K562 (cell line): ENCODE results near the gene PRKCB. TPM values are rescaled to one million over a fixed set of nuclear protein-coding genes. Genes with fewer than 3 reads are reported as not detected.

Experiments used
- CC2D1A ChIP-seq: fragments of 450-650 bp; IDR thresholded peaks from 2 replicates; pipeline ENCODE4 v1.6.1; 2017; ENCODE audit warnings: mild to moderate bottlenecking
- CHCHD3 ChIP-seq: fragments of 250-450 bp; sonication (Bioruptor Pico); IDR thresholded peaks from 2 replicates; pipeline ENCODE4 v2.1.2; 2022; ENCODE audit warnings: mild to moderate bottlenecking
- EGR1 ChIP-seq: fragments of 450-650 bp; conservative IDR thresholded peaks from 2 replicates; pipeline ENCODE4 v1.6.1; 2017; ENCODE audit warnings: mild to moderate bottlenecking
- EP300 ChIP-seq: IDR thresholded peaks from 2 replicates; pipeline ENCODE4 v1.6.1; 2012; ENCODE audit warnings: low read length, improper control_type of control experiment
- GTF2E2 ChIP-seq: fragments of 200-800 bp; sonication (Bioruptor generic); IDR thresholded peaks from 2 replicates; pipeline ENCODE4 v1.6.1; 2016; ENCODE audit warnings: missing genetic modification characterization, missing compliant biosample characterization
- KHSRP ChIP-seq: fragments of 450-650 bp; IDR thresholded peaks from 2 replicates; pipeline ENCODE4 v1.6.1; 2017
- NUFIP1 ChIP-seq: fragments of 450-650 bp; IDR thresholded peaks from 2 replicates; pipeline ENCODE4 v1.6.1; 2018; ENCODE audit not compliant: partially characterized antibody
- SMARCA5 ChIP-seq: fragments of 450-650 bp; IDR thresholded peaks from 2 replicates; pipeline ENCODE4 v1.6.1; 2016
- SNIP1 ChIP-seq: fragments of 450-650 bp; IDR thresholded peaks from 2 replicates; pipeline ENCODE4 v1.7.1; 2017; ENCODE audit warnings: low read depth, mild to moderate bottlenecking
- TBP ChIP-seq: optimal IDR thresholded peaks from 2 replicates; pipeline ENCODE3; 2011; ENCODE audit warnings: low read depth, low read length, improper control_type of control experiment
- ZBED1 ChIP-seq: IDR thresholded peaks from 2 replicates; pipeline ENCODE4 v1.6.1; 2014
- ZBTB8A ChIP-seq: fragments of 450-650 bp; IDR thresholded peaks from 2 replicates; pipeline ENCODE4 v1.6.1; 2018; ENCODE audit warnings: mild to moderate bottlenecking, moderate library complexity; ENCODE audit not compliant: partially characterized antibody
- ZNF41 ChIP-seq: fragments of 250-450 bp; sonication (Bioruptor Pico); conservative IDR thresholded peaks from 2 replicates; pipeline ENCODE4 v1.4.0; 2020; ENCODE audit warnings: mild to moderate bottlenecking
- polyA plus RNA-seq, 8 experiments: library from polyadenylated mRNA; depleted of rRNA in 4 of 8; stranded (reverse) in 5 of 8; unstranded in 3 of 8; fragments of >200 nt; fragmentation: Nextera tagmentation in 2 of 8; fragmentation: Illumina TruSeq in 1 of 8; extraction: Ambion mirVana in 2 of 8; extraction: Trizol in 1 of 8; gene quantifications; 2 replicates each; pipeline versions ENCODE4 v1.2.1 to v1.2.3, GENCODE V29; 2011 to 2014; ENCODE audit warnings: inconsistent platforms in 1 of 8, missing spikeins in 1 of 8
- total RNA-seq, 7 experiments: library from RNA; depleted of rRNA in 6 of 7; stranded (reverse); fragments of >200 nt in 6 of 7; fragmentation: Illumina TruSeq in 2 of 7; extraction: Trizol in 2 of 7; gene quantifications; 2 replicates each; pipeline versions ENCODE4 v1.2.1 to v1.2.3, GENCODE V29; 2011 to 2021; ENCODE audit warnings: low replicate concordance in 1 of 7
- TF ChIP-seq, protein P1 (sequence below): fragments of 200-800 bp; sonication (Bioruptor generic); IDR thresholded peaks from 2 replicates; pipeline ENCODE4 v1.6.1; 2016; ENCODE audit warnings: missing genetic modification characterization, missing compliant biosample characterization
- TF ChIP-seq, protein P2 (sequence below): fragments of 450-650 bp; formaldehyde crosslinking; IDR thresholded peaks from 2 replicates; pipeline ENCODE4 v1.4.0; 2020; ENCODE audit warnings: mild to moderate bottlenecking
- TF ChIP-seq, protein P3 (sequence below): fragments of 450-650 bp; IDR thresholded peaks from 2 replicates; pipeline ENCODE4 v1.6.1; 2016; ENCODE audit warnings: borderline replicate concordance
- TF ChIP-seq, protein P4 (sequence below): fragments of 450-650 bp; IDR thresholded peaks from 2 replicates; pipeline ENCODE4 v1.6.1; 2016
- TF ChIP-seq, protein P5 (sequence below), 2 experiments: fragments of 450-650 bp; IDR thresholded peaks; 2 replicates each; pipeline ENCODE4 v1.6.1; 2016

PRKCB gene
- total and polyA plus RNA-seq, 9 of the 15 experiments (the other 6 are each of a cell fraction or from before 2014, with no cell fraction given): 49.9 to 276 (median 148) TPM

DNA sequence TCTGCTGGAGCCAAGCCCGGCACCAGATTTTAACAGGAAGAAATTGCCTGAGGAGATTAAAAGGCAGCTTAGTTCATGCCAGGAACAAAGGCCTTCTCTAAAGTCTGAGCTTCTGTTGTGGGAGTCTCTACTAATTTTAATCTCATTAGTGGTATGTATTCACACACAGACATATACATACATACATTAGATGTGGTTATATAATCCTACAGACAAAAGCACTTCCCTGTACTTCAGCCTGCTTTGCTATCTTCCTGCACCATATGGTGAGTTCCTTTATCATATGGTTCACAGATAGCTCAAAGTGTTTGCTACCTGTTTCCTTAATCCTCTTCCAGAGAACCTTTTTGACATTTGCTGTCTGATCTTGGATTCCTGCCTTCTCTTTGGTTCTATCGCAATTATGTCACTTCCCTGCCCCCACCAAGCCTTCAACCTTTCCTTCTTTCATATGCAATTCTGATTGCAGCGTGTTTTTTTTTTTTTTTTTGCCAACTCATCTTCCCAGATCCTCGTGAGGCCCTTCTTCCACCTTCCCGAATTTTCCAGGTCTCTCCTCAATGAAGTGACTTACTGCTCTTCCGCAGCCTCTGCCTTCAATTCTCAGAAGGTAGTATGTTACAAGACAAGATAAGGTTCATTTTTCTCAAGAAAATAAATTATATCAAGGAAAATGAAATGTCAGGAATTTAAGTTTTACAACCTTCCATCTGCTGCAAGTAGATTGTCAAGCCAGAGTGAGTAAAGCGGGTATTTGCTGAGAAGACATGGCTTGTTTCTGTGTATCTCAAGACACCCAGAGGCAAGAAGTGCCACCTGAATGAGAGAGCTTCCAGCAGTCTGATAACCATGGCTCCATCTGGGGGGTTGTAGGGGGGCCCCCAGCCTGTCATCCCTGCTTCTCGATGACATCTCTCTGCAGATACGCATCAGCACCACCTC is 300.1 kb downstream of the PRKCB start (continued):
- TF ChIP-seq, protein P1, sequence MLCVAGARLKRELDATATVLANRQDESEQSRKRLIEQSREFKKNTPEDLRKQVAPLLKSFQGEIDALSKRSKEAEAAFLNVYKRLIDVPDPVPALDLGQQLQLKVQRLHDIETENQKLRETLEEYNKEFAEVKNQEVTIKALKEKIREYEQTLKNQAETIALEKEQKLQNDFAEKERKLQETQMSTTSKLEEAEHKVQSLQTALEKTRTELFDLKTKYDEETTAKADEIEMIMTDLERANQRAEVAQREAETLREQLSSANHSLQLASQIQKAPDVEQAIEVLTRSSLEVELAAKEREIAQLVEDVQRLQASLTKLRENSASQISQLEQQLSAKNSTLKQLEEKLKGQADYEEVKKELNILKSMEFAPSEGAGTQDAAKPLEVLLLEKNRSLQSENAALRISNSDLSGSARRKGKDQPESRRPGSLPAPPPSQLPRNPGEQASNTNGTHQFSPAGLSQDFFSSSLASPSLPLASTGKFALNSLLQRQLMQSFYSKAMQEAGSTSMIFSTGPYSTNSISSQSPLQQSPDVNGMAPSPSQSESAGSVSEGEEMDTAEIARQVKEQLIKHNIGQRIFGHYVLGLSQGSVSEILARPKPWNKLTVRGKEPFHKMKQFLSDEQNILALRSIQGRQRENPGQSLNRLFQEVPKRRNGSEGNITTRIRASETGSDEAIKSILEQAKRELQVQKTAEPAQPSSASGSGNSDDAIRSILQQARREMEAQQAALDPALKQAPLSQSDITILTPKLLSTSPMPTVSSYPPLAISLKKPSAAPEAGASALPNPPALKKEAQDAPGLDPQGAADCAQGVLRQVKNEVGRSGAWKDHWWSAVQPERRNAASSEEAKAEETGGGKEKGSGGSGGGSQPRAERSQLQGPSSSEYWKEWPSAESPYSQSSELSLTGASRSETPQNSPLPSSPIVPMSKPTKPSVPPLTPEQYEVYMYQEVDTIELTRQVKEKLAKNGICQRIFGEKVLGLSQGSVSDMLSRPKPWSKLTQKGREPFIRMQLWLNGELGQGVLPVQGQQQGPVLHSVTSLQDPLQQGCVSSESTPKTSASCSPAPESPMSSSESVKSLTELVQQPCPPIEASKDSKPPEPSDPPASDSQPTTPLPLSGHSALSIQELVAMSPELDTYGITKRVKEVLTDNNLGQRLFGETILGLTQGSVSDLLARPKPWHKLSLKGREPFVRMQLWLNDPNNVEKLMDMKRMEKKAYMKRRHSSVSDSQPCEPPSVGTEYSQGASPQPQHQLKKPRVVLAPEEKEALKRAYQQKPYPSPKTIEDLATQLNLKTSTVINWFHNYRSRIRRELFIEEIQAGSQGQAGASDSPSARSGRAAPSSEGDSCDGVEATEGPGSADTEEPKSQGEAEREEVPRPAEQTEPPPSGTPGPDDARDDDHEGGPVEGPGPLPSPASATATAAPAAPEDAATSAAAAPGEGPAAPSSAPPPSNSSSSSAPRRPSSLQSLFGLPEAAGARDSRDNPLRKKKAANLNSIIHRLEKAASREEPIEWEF (CRISPR knock-in tag): no peak
- TF ChIP-seq EGR1 (no peak), EP300 (peak; percentile 94), ZBED1 (0 out of 2 replicates have a peak, but pooled peaks have one; percentile 55), KHSRP (peak; percentile 87), CHCHD3 (no peak), TBP (no peak), CC2D1A (peak; percentile 99), ZNF41 (CRISPR knock-in tag) (no peak), ZBTB8A (no peak), SMARCA5 (no peak), NUFIP1 (no peak), GTF2E2 (tag) (no peak), SNIP1 (0 out of 2 replicates have a peak, but pooled peaks have one; percentile 36)
- TF ChIP-seq, protein P2, sequence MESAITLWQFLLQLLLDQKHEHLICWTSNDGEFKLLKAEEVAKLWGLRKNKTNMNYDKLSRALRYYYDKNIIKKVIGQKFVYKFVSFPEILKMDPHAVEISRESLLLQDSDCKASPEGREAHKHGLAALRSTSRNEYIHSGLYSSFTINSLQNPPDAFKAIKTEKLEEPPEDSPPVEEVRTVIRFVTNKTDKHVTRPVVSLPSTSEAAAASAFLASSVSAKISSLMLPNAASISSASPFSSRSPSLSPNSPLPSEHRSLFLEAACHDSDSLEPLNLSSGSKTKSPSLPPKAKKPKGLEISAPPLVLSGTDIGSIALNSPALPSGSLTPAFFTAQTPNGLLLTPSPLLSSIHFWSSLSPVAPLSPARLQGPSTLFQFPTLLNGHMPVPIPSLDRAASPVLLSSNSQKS (CRISPR knock-in tag): no peak
- TF ChIP-seq, protein P3, sequence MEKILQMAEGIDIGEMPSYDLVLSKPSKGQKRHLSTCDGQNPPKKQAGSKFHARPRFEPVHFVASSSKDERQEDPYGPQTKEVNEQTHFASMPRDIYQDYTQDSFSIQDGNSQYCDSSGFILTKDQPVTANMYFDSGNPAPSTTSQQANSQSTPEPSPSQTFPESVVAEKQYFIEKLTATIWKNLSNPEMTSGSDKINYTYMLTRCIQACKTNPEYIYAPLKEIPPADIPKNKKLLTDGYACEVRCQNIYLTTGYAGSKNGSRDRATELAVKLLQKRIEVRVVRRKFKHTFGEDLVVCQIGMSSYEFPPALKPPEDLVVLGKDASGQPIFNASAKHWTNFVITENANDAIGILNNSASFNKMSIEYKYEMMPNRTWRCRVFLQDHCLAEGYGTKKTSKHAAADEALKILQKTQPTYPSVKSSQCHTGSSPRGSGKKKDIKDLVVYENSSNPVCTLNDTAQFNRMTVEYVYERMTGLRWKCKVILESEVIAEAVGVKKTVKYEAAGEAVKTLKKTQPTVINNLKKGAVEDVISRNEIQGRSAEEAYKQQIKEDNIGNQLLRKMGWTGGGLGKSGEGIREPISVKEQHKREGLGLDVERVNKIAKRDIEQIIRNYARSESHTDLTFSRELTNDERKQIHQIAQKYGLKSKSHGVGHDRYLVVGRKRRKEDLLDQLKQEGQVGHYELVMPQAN: peak; percentile 76; the same call in 1 of the 2 replicates
- TF ChIP-seq, protein P4, sequence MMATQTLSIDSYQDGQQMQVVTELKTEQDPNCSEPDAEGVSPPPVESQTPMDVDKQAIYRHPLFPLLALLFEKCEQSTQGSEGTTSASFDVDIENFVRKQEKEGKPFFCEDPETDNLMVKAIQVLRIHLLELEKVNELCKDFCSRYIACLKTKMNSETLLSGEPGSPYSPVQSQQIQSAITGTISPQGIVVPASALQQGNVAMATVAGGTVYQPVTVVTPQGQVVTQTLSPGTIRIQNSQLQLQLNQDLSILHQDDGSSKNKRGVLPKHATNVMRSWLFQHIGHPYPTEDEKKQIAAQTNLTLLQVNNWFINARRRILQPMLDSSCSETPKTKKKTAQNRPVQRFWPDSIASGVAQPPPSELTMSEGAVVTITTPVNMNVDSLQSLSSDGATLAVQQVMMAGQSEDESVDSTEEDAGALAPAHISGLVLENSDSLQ: peak; percentile 83
- TF ChIP-seq, protein P5, sequence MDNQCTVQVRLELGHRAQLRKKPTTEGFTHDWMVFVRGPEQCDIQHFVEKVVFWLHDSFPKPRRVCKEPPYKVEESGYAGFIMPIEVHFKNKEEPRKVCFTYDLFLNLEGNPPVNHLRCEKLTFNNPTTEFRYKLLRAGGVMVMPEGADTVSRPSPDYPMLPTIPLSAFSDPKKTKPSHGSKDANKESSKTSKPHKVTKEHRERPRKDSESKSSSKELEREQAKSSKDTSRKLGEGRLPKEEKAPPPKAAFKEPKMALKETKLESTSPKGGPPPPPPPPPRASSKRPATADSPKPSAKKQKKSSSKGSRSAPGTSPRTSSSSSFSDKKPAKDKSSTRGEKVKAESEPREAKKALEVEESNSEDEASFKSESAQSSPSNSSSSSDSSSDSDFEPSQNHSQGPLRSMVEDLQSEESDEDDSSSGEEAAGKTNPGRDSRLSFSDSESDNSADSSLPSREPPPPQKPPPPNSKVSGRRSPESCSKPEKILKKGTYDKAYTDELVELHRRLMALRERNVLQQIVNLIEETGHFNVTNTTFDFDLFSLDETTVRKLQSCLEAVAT (IDR thresholded peaks at IDR 0.05): peak; percentile 85 to 88
